Loucy (cell line): ENCODE measurements around the gene LZTS3.

Experiments
- EZH2phosphoT487 ChIP-seq: fragments of 200-600 bp; IDR thresholded peaks from 2 replicates; pipeline ENCODE4 v1.6.1; 2018; ENCODE audit warnings: antibody characterized with exemption, mild to moderate bottlenecking, moderate library complexity, borderline replicate concordance
- TF ChIP-seq, protein P1 (sequence below): fragments of 200-600 bp; sonication (generic); conservative IDR thresholded peaks from 2 replicates; pipeline ENCODE4 v1.5.1; 2014; ENCODE audit warnings: mild to moderate bottlenecking, antibody characterized with exemption, low read length

DNA sequence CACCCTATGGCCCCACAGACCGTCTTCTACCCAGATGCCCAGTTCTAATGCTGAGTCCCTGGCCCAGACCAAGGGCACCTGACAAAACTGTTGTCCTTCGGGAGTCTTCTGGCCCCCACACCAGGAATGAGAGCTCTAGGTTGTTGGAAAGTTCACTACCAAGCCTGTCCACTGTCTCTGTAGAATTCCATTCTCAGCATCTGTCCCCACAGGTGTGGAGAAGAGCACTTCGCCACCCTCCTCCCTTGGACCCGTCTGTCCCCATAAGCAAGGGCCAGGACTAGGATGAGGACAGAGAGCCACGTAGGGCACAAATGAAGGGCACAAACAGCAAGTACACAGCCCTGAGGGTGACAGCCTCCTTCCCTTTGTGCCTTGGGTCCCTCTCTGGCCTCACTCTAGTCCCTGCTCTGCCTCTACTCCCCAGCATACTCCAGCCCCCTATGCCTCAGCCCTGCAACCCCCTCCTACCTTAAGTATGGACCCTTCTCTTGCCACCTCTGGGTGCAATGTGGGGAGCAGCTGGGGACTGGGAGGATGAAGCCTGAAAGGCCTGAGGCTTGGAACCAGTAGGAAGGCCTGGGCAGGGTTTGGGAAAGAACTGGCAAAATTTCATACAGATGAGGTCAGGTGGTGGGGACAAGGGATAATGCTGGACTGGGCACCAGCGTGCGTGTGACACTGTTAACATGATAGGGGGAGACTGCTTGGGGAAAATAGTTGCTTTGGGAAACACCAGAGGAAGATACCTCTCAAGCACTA, 4.3 kb downstream of the LZTS3 start:
- TF ChIP-seq, protein P1, sequence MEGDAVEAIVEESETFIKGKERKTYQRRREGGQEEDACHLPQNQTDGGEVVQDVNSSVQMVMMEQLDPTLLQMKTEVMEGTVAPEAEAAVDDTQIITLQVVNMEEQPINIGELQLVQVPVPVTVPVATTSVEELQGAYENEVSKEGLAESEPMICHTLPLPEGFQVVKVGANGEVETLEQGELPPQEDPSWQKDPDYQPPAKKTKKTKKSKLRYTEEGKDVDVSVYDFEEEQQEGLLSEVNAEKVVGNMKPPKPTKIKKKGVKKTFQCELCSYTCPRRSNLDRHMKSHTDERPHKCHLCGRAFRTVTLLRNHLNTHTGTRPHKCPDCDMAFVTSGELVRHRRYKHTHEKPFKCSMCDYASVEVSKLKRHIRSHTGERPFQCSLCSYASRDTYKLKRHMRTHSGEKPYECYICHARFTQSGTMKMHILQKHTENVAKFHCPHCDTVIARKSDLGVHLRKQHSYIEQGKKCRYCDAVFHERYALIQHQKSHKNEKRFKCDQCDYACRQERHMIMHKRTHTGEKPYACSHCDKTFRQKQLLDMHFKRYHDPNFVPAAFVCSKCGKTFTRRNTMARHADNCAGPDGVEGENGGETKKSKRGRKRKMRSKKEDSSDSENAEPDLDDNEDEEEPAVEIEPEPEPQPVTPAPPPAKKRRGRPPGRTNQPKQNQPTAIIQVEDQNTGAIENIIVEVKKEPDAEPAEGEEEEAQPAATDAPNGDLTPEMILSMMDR: no peak
- TF ChIP-seq EZH2phosphoT487: no peak
